H1 (cell line): ENCODE results near the gene MST1R. TPM values are rescaled to one million over a fixed set of nuclear protein-coding genes. Genes with fewer than 3 reads are reported as not detected.

Source experiments
- ASH2L ChIP-seq: fragments of 200-600, 300-600 bp; sonication (generic); IDR thresholded peaks from one replicate; pipeline ENCODE4 v1.7.1; 2017; ENCODE audit warnings: low read length
- CBX5 ChIP-seq: fragments of 300-800, 300-1000 bp; sonication (generic); IDR thresholded peaks from 2 replicates; pipeline ENCODE4 v1.7.1; 2016; ENCODE audit warnings: antibody characterized with exemption, low read length, low read depth
- CHD1 ChIP-seq: IDR thresholded peaks from 2 replicates; pipeline ENCODE4 v1.6.1; 2012; ENCODE audit warnings: low read depth, low read length, improper control_type of control experiment
- CHD2 ChIP-seq: IDR thresholded peaks from 2 replicates; pipeline ENCODE4 v1.6.1; 2012; ENCODE audit warnings: low read length, improper control_type of control experiment
- FOSL1 ChIP-seq: IDR thresholded peaks from 2 replicates; pipeline ENCODE4 v1.6.1; 2011; ENCODE audit warnings: mild to moderate bottlenecking, low read depth, low read length, moderate library complexity; ENCODE audit not compliant: insufficient read depth
- JUND ChIP-seq: IDR thresholded peaks from 2 replicates; pipeline ENCODE4 v1.6.1; 2011; ENCODE audit warnings: mild to moderate bottlenecking, improper control_type of control experiment, low read length
- KDM4A ChIP-seq: IDR thresholded peaks from one replicate; pipeline ENCODE4 v1.7.1; 2012; ENCODE audit warnings: low read depth, mild to moderate bottlenecking, moderate library complexity, low read length, inconsistent platforms; ENCODE audit not compliant: severe bottlenecking
- KDM5A ChIP-seq: fragments of 200-600 bp; IDR thresholded peaks from 2 replicates; pipeline ENCODE4 v1.7.1; 2012; ENCODE audit warnings: mild to moderate bottlenecking, low read length, inconsistent platforms, mixed read lengths
- NRF1 ChIP-seq: IDR thresholded peaks from 2 replicates; pipeline ENCODE4 v1.6.1; 2011; ENCODE audit warnings: mild to moderate bottlenecking, low read depth, low read length, improper control_type of control experiment
- POLR2A ChIP-seq, 2 experiments: IDR thresholded peaks; 1 replicate in 1 of 2; 2 replicates in 1 of 2; pipeline ENCODE4 v1.6.1; 2011; ENCODE audit warnings: low read depth in 2 of 2, low read length in 2 of 2, mild to moderate bottlenecking in 2 of 2; ENCODE audit errors: control extremely low read depth in 1 of 2
- RAD21 ChIP-seq, 2 experiments: IDR thresholded peaks in 1 of 2; conservative IDR thresholded peaks in 1 of 2; 2 replicates each; pipeline ENCODE4 v1.6.1; 2011; ENCODE audit warnings: low read depth in 2 of 2, low read length in 2 of 2, improper control_type of control experiment in 1 of 2, inconsistent platforms in 1 of 2, mild to moderate bottlenecking in 1 of 2, moderate library complexity in 1 of 2
- RXRA ChIP-seq: IDR thresholded peaks from 2 replicates; pipeline ENCODE4 v1.6.1; 2011; ENCODE audit warnings: low read depth, mild to moderate bottlenecking, low read length, moderate library complexity; ENCODE audit not compliant: insufficient read depth
- SIRT6 ChIP-seq: IDR thresholded peaks from one replicate; pipeline ENCODE4 v1.7.1; 2012; ENCODE audit warnings: low read length, inconsistent platforms
- SIX5 ChIP-seq: IDR thresholded peaks from 2 replicates; pipeline ENCODE4 v1.6.1; 2011; ENCODE audit warnings: mild to moderate bottlenecking, low read depth, low read length
- SP1 ChIP-seq: IDR thresholded peaks from 2 replicates; pipeline ENCODE4 v1.6.1; 2011; ENCODE audit warnings: low read depth, low read length
- SP4 ChIP-seq: IDR thresholded peaks from 2 replicates; pipeline ENCODE4 v1.6.1; 2012; ENCODE audit warnings: low read length, inconsistent platforms
- TAF7 ChIP-seq: optimal IDR thresholded peaks from 2 replicates; pipeline ENCODE3; 2011; ENCODE audit warnings: low read depth, mild to moderate bottlenecking, inconsistent platforms, low read length, moderate library complexity, borderline replicate concordance
- TCF12 ChIP-seq: IDR thresholded peaks from 2 replicates; pipeline ENCODE4 v1.6.1; 2011; ENCODE audit warnings: low read depth, mild to moderate bottlenecking, low read length
- YY1 ChIP-seq: IDR thresholded peaks from 2 replicates; pipeline ENCODE4 v1.6.1; 2011; ENCODE audit warnings: low read depth, mild to moderate bottlenecking, low read length
- polyA plus RNA-seq, 7 experiments: library from polyadenylated mRNA; depleted of rRNA in 3 of 7; stranded (reverse) in 5 of 7; unstranded in 2 of 7; fragments of >200 nt in 5 of 7; fragments of 200-250 nt in 2 of 7; gene quantifications; 1 replicate in 5 of 7; 2 replicates in 1 of 7; 4 replicates in 1 of 7; pipeline versions ENCODE4 v1.2.1 to v1.2.3, GENCODE V29; 2011 to 2013; ENCODE audit warnings: missing spikeins in 2 of 7, mixed read lengths in 2 of 7
- total RNA-seq: library from RNA; stranded (reverse); fragmentation: NEBNext Ultra II Directional; extraction: Animal tissue kit (Norgen Biotek cat#: 25700); gene quantifications from 2 replicates; pipeline ENCODE4 v1.2.1, GENCODE V29; 2021
- TF ChIP-seq, protein P1 (sequence below): IDR thresholded peaks from 2 replicates; pipeline ENCODE4 v1.6.1; 2012; ENCODE audit warnings: low read length, inconsistent platforms
- TF ChIP-seq, protein P2 (sequence below), 3 experiments: IDR thresholded peaks; 1 replicate in 2 of 3; 2 replicates in 1 of 3; pipeline versions ENCODE4 v1.5.1 to v1.6.1; 2011; ENCODE audit warnings: low read length in 3 of 3, mild to moderate bottlenecking in 3 of 3, inconsistent platforms in 2 of 3, low read depth in 1 of 3, moderate library complexity in 1 of 3; ENCODE audit not compliant: insufficient read depth in 1 of 3; ENCODE audit errors: control extremely low read depth in 1 of 3

Gene MST1R
- total and polyA plus RNA-seq, 2 of the 8 experiments (the other 6 are each of a cell fraction or from before 2014, with no cell fraction given) = 4.8 to 7.6 TPM

DNA sequence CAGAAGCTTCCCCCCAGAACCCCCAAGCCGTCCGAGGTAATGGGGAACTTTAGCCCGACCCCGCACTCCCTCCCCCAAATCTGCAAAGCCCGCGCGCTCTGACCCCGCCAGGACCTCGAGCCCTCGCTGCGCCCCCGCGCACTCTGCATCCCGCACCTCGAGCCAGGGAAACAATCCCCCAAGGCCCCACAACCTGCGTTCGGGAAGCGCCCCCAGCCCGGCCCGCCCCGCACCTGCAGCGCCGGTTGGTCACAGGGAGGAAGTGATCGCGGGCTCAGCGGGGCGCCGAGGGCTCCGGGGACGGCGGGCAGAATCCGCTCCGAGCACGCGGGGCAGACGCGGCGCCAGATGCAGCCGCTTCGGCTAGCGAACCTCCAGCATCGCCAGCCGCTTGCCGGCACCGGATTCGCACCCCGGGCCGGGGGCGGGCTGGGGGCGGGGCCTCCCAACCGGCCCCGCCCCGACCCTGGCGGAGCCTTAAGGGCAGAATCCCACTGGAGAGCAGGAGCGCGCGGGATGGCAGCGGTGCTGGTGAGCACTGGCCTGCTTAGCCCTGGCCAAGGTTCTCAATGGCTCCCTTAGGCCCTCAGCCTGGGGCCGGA is 34.0 kb downstream of the MST1R start, which contains the start of gene CAMKV (continued):
- TF ChIP-seq, protein P1, sequence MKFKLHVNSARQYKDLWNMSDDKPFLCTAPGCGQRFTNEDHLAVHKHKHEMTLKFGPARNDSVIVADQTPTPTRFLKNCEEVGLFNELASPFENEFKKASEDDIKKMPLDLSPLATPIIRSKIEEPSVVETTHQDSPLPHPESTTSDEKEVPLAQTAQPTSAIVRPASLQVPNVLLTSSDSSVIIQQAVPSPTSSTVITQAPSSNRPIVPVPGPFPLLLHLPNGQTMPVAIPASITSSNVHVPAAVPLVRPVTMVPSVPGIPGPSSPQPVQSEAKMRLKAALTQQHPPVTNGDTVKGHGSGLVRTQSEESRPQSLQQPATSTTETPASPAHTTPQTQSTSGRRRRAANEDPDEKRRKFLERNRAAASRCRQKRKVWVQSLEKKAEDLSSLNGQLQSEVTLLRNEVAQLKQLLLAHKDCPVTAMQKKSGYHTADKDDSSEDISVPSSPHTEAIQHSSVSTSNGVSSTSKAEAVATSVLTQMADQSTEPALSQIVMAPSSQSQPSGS = no peak
- TF ChIP-seq SIX5 (no peak), SP4 (no peak), NRF1 (no peak), FOSL1 (no peak), CHD1 (no peak), CHD2 (no peak), JUND (no peak), YY1 (no peak), SIRT6 (no peak), TAF7 (peak; percentile 66), SP1 (0 out of 2 replicates have a peak, but pooled peaks have one; percentile 27), KDM4A (peak; percentile 81), RAD21 (IDR thresholded peaks at IDR 0.05 in 1 of 2, conservative IDR thresholded peaks at IDR 0.05 in 1 of 2; ENCODE audit: low read depth in 2 of 2, low read length in 2 of 2) (no peak; a peak in 1 of 4 replicates), KDM5A (no peak), TCF12 (no peak), POLR2A (IDR thresholded peaks at IDR 0.05; ENCODE audit: control extremely low read depth in 1 of 2, low read depth in 2 of 2, low read length in 2 of 2) (peak in 1 of 2 experiments; percentile 43; a peak in 1 of 3 replicates), CBX5 (no peak), ASH2L (peak; percentile 33), RXRA (no peak)
- TF ChIP-seq, protein P2, sequence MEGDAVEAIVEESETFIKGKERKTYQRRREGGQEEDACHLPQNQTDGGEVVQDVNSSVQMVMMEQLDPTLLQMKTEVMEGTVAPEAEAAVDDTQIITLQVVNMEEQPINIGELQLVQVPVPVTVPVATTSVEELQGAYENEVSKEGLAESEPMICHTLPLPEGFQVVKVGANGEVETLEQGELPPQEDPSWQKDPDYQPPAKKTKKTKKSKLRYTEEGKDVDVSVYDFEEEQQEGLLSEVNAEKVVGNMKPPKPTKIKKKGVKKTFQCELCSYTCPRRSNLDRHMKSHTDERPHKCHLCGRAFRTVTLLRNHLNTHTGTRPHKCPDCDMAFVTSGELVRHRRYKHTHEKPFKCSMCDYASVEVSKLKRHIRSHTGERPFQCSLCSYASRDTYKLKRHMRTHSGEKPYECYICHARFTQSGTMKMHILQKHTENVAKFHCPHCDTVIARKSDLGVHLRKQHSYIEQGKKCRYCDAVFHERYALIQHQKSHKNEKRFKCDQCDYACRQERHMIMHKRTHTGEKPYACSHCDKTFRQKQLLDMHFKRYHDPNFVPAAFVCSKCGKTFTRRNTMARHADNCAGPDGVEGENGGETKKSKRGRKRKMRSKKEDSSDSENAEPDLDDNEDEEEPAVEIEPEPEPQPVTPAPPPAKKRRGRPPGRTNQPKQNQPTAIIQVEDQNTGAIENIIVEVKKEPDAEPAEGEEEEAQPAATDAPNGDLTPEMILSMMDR (IDR thresholded peaks at IDR 0.05; ENCODE audit: control extremely low read depth in 1 of 3, insufficient read depth in 1 of 3, low read depth in 1 of 3, low read length in 3 of 3) = no peak
